Liver (tissue), 9 donors: ENCODE results near the gene TMEM161A. TPM values are rescaled to one million over a fixed set of nuclear protein-coding genes. Genes with fewer than 3 reads are reported as not detected.

Source experiments
- DNase-seq: peaks from one replicate; pipeline ENCODE4 v3.0.0-alpha.2; 2017; ENCODE audit warnings: low spot score
- H3K27ac ChIP-seq, 2 donors: one replicate each; pipeline ENCODE4 v1.7.0; 2013; ENCODE audit warnings: inconsistent platforms in 2 of 2, low read length in 2 of 2, control low read depth in 1 of 2, low read depth in 1 of 2, mild to moderate bottlenecking in 1 of 2
- H3K27me3 ChIP-seq, 4 donors: one replicate each; pipeline versions ENCODE4 v1.6.1 to v1.7.0; 2013; ENCODE audit warnings: low read length in 3 of 4, inconsistent platforms in 1 of 4, mild to moderate bottlenecking in 1 of 4, moderate library complexity in 1 of 4; ENCODE audit not compliant: control insufficient read depth in 4 of 4, insufficient read depth in 4 of 4
- H3K36me3 ChIP-seq, 4 donors: one replicate each; pipeline versions ENCODE4 v1.6.1 to v1.7.0; 2013; ENCODE audit warnings: low read length in 3 of 4, mild to moderate bottlenecking in 3 of 4, low read depth in 1 of 4, moderate library complexity in 1 of 4; ENCODE audit not compliant: control insufficient read depth in 4 of 4, insufficient read depth in 3 of 4
- H3K4me1 ChIP-seq, 4 donors: one replicate each; pipeline versions ENCODE4 v1.6.1 to v1.7.0; 2013; ENCODE audit warnings: low read length in 3 of 4, mild to moderate bottlenecking in 3 of 4, moderate library complexity in 1 of 4; ENCODE audit not compliant: control insufficient read depth in 4 of 4, insufficient read depth in 4 of 4
- H3K4me3 ChIP-seq, 3 donors: one replicate each; pipeline versions ENCODE4 v1.6.1 to v1.7.0; 2013; ENCODE audit warnings: low read length in 3 of 3, control low read depth in 1 of 3, low read depth in 1 of 3, mild to moderate bottlenecking in 1 of 3
- H3K9ac ChIP-seq, 2 donors: one replicate each; pipeline ENCODE4 v1.7.0; 2013; ENCODE audit warnings: low read length in 2 of 2, mild to moderate bottlenecking in 2 of 2, moderate library complexity in 2 of 2, control low read depth in 1 of 2, low read depth in 1 of 2
- H3K9me3 ChIP-seq, 4 donors: one replicate each; pipeline versions ENCODE4 v1.6.1 to v1.7.0; 2013; ENCODE audit warnings: low read length in 3 of 4; ENCODE audit not compliant: control insufficient read depth in 4 of 4
- EGR1 ChIP-seq, 2 donors: IDR thresholded peaks; 2 replicates each; pipeline ENCODE4 v1.6.1; 2016 to 2018; ENCODE audit warnings: antibody characterized with exemption in 2 of 2, low read depth in 2 of 2
- FOXA2 ChIP-seq: IDR thresholded peaks from 2 replicates; pipeline ENCODE4 v1.6.1; 2016; ENCODE audit warnings: antibody characterized with exemption
- GABPA ChIP-seq, 2 donors: IDR thresholded peaks in 1 of 2; conservative IDR thresholded peaks in 1 of 2; 2 replicates each; pipeline ENCODE4 v1.6.1; 2016; ENCODE audit warnings: antibody characterized with exemption in 2 of 2, mild to moderate bottlenecking in 1 of 2, moderate library complexity in 1 of 2
- HNF4A ChIP-seq, 2 donors: conservative IDR thresholded peaks; 2 replicates each; pipeline ENCODE4 v1.6.1; 2016; ENCODE audit warnings: antibody characterized with exemption in 2 of 2, mild to moderate bottlenecking in 2 of 2
- JUND ChIP-seq, 2 donors: IDR thresholded peaks; 2 replicates each; pipeline ENCODE4 v1.6.1; 2016; ENCODE audit warnings: antibody characterized with exemption in 2 of 2
- NR2F2 ChIP-seq: IDR thresholded peaks from 2 replicates; pipeline ENCODE4 v1.6.1; 2016; ENCODE audit warnings: antibody characterized with exemption
- RAD21 ChIP-seq, 2 donors: IDR thresholded peaks; 2 replicates each; pipeline ENCODE4 v1.6.1; 2016; ENCODE audit warnings: antibody characterized with exemption in 2 of 2, mild to moderate bottlenecking in 2 of 2
- RXRA ChIP-seq, 2 donors: IDR thresholded peaks; 2 replicates each; pipeline ENCODE4 v1.6.1; 2017 to 2018; ENCODE audit warnings: antibody characterized with exemption in 2 of 2, mild to moderate bottlenecking in 1 of 2
- SP1 ChIP-seq: IDR thresholded peaks from 2 replicates; pipeline ENCODE4 v1.6.1; 2018; ENCODE audit warnings: antibody characterized with exemption, mild to moderate bottlenecking
- TAF1 ChIP-seq: conservative IDR thresholded peaks from 2 replicates; pipeline ENCODE4 v1.6.1; 2016; ENCODE audit warnings: antibody characterized with exemption, mild to moderate bottlenecking
- YY1 ChIP-seq: IDR thresholded peaks from 2 replicates; pipeline ENCODE4 v1.6.1; 2016; ENCODE audit warnings: antibody characterized with exemption, mild to moderate bottlenecking
- whole genome bisulfite sequencing: extraction: QIAGEN DNeasy Blood & Tissue Kit; methylation state at CpG from one replicate; pipeline ENCODE4 v1.1.7; 2013; 5-methylcytosine and 5-hydroxymethylcytosine counted together
- polyA plus RNA-seq, 2 donors: library from polyadenylated mRNA; stranded (reverse) in 1 of 2; unstranded in 1 of 2; fragments of 200-250 nt in 1 of 2; fragments of >200 nt in 1 of 2; fragmentation: Nextera tagmentation in 1 of 2; extraction: Ambion mirVana in 1 of 2; gene quantifications; one replicate each; pipeline versions ENCODE4 v1.2.1 to v1.2.3, GENCODE V29; 2013 to 2015
- total RNA-seq, 2 donors: library from RNA; depleted of rRNA; stranded (reverse); fragments of >200 nt; gene quantifications; one replicate each; pipeline ENCODE4 v1.2.3, GENCODE V29; 2014
- TF ChIP-seq, protein P1 (sequence below): IDR thresholded peaks from 2 replicates; pipeline ENCODE4 v1.6.1; 2016; ENCODE audit warnings: antibody characterized with exemption
- TF ChIP-seq, protein P2 (sequence below): IDR thresholded peaks from 2 replicates; pipeline ENCODE4 v1.6.1; 2016; ENCODE audit warnings: antibody characterized with exemption, mild to moderate bottlenecking
- TF ChIP-seq, protein P3 (sequence below): IDR thresholded peaks from 2 replicates; pipeline ENCODE4 v1.6.1; 2016; ENCODE audit warnings: antibody characterized with exemption
- TF ChIP-seq, protein P4 (sequence below): IDR thresholded peaks from 2 replicates; pipeline ENCODE4 v1.6.1; 2016; ENCODE audit warnings: antibody characterized with exemption
- TF ChIP-seq, protein P5 (sequence below): fragments of 150-350 bp; IDR thresholded peaks from 2 replicates; pipeline ENCODE4 v1.5.1; 2017; ENCODE audit warnings: improper control_type of control experiment, low read depth, low read length; ENCODE audit not compliant: missing input control
- donor health status: healthy.
- donor health status: healthy.
- donor health status: healthy.
- donor health status: healthy.
- donor health status: healthy.

Gene TMEM161A
- total and polyA plus RNA-seq, 4 donors, result 13.1 to 27.1 (median 24.0) TPM

DNA sequence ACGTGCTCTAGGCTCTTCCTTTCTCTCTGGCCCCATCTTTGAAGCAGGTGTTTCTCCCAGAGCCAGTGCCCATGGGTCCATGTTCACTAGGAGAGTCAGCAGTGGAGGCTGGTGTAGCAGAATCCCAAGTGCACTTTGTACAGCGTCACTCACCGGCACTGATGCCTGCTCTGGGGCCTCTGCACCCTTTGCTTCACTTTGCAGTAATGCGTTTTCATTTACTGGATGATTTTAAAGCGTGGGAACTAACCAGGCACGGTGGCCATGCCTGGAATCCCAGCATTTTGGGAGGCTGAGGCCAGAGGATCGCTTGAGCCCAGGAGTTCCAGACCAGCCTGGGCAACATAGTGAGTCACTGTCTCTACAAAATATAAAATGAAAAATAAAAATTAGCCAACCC is 43.8 kb downstream of the TMEM161A start:
- no peak overlapping the region for H3K4me3 ChIP-seq
- H3K27me3 ChIP-seq, result no peaks in the 10 kb centered on the region
- 69% methylated on average over 7 of the region's 7 CpGs for WGBS
- TF ChIP-seq SP1 (peak; percentile 31), FOXA2 (no peak), TAF1 (no peak), YY1 (peak; percentile 10), EGR1 (IDR thresholded peaks at IDR 0.05; ENCODE audit: low read depth in 2 of 2) (no peak), HNF4A (conservative IDR thresholded peaks at IDR 0.05) (peak in 1 of 2 donors; percentile 43), RXRA (IDR thresholded peaks at IDR 0.05) (no peak)
- TF ChIP-seq, protein P1, sequence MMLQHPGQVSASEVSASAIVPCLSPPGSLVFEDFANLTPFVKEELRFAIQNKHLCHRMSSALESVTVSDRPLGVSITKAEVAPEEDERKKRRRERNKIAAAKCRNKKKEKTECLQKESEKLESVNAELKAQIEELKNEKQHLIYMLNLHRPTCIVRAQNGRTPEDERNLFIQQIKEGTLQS, result no peak
- peaks cover 8 to 44% (median 31%) of the 10 kb centered on the region in 4 donors for H3K4me1 ChIP-seq
- no peak overlapping the region for H3K9ac ChIP-seq
- H3K9me3 ChIP-seq, result no peaks in the 10 kb centered on the region
- H3K36me3 ChIP-seq, result peaks cover 0 to 4% (median 0%) of the 10 kb centered on the region in 4 donors
- DNase-seq, result no peak
- peak overlapping the region in 1 of 2 donors; percentile 44 for H3K27ac ChIP-seq

DNA sequence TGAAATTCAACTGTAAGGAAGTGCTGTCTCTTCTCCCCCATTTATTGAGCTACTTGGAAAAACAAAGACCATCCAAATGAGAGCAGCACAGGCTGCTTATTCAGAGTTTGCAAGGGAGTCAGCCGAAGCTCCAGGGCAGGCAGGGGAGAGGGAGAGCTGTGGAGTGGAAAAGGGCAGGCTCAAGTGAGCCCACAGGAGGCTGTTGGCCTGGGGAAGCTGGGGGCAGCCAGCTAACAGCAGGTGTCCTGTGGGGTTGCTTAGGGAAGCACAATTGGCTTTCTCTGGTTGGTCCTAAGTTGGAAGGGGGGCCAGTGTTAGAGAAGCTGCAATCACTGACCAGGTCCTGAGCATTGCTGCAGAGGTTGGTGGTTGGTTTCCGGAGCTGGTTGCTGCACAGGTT is 50.6 kb downstream of the TMEM161A start:
- peaks cover 0 to 6% (median under 1%) of the 10 kb centered on the region in 4 donors for H3K36me3 ChIP-seq
- H3K4me3 ChIP-seq, result no peak overlapping the region
- H3K27me3 ChIP-seq, result no peaks in the 10 kb centered on the region
- no peak overlapping the region for H3K9ac ChIP-seq
- no peak for DNase-seq
- no peak overlapping the region for H3K27ac ChIP-seq
- TF ChIP-seq RXRA (IDR thresholded peaks at IDR 0.05), result no peak
- no peak for TF ChIP-seq HNF4A (conservative IDR thresholded peaks at IDR 0.05)
- TF ChIP-seq SP1, result no peak
- no peak for TF ChIP-seq FOXA2
- no peak for TF ChIP-seq EGR1 (IDR thresholded peaks at IDR 0.05; ENCODE audit: low read depth in 2 of 2)
- TF ChIP-seq, protein P2, sequence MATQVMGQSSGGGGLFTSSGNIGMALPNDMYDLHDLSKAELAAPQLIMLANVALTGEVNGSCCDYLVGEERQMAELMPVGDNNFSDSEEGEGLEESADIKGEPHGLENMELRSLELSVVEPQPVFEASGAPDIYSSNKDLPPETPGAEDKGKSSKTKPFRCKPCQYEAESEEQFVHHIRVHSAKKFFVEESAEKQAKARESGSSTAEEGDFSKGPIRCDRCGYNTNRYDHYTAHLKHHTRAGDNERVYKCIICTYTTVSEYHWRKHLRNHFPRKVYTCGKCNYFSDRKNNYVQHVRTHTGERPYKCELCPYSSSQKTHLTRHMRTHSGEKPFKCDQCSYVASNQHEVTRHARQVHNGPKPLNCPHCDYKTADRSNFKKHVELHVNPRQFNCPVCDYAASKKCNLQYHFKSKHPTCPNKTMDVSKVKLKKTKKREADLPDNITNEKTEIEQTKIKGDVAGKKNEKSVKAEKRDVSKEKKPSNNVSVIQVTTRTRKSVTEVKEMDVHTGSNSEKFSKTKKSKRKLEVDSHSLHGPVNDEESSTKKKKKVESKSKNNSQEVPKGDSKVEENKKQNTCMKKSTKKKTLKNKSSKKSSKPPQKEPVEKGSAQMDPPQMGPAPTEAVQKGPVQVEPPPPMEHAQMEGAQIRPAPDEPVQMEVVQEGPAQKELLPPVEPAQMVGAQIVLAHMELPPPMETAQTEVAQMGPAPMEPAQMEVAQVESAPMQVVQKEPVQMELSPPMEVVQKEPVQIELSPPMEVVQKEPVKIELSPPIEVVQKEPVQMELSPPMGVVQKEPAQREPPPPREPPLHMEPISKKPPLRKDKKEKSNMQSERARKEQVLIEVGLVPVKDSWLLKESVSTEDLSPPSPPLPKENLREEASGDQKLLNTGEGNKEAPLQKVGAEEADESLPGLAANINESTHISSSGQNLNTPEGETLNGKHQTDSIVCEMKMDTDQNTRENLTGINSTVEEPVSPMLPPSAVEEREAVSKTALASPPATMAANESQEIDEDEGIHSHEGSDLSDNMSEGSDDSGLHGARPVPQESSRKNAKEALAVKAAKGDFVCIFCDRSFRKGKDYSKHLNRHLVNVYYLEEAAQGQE, result no peak
- TF ChIP-seq, protein P3, sequence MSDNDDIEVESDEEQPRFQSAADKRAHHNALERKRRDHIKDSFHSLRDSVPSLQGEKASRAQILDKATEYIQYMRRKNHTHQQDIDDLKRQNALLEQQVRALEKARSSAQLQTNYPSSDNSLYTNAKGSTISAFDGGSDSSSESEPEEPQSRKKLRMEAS, result no peak
- TF ChIP-seq, protein P4, sequence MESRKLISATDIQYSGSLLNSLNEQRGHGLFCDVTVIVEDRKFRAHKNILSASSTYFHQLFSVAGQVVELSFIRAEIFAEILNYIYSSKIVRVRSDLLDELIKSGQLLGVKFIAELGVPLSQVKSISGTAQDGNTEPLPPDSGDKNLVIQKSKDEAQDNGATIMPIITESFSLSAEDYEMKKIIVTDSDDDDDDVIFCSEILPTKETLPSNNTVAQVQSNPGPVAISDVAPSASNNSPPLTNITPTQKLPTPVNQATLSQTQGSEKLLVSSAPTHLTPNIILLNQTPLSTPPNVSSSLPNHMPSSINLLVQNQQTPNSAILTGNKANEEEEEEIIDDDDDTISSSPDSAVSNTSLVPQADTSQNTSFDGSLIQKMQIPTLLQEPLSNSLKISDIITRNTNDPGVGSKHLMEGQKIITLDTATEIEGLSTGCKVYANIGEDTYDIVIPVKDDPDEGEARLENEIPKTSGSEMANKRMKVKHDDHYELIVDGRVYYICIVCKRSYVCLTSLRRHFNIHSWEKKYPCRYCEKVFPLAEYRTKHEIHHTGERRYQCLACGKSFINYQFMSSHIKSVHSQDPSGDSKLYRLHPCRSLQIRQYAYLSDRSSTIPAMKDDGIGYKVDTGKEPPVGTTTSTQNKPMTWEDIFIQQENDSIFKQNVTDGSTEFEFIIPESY, result no peak
- TF ChIP-seq YY1, result no peak
- TF ChIP-seq RAD21 (IDR thresholded peaks at IDR 0.05), result no peak
- TF ChIP-seq GABPA (IDR thresholded peaks at IDR 0.05 in 1 of 2, conservative IDR thresholded peaks at IDR 0.05 in 1 of 2), result no peak
- no peak for TF ChIP-seq JUND (IDR thresholded peaks at IDR 0.05)
- TF ChIP-seq, protein P1, result no peak
- TF ChIP-seq, protein P5, sequence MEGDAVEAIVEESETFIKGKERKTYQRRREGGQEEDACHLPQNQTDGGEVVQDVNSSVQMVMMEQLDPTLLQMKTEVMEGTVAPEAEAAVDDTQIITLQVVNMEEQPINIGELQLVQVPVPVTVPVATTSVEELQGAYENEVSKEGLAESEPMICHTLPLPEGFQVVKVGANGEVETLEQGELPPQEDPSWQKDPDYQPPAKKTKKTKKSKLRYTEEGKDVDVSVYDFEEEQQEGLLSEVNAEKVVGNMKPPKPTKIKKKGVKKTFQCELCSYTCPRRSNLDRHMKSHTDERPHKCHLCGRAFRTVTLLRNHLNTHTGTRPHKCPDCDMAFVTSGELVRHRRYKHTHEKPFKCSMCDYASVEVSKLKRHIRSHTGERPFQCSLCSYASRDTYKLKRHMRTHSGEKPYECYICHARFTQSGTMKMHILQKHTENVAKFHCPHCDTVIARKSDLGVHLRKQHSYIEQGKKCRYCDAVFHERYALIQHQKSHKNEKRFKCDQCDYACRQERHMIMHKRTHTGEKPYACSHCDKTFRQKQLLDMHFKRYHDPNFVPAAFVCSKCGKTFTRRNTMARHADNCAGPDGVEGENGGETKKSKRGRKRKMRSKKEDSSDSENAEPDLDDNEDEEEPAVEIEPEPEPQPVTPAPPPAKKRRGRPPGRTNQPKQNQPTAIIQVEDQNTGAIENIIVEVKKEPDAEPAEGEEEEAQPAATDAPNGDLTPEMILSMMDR, result no peak
- no peak for TF ChIP-seq TAF1
- no peak for TF ChIP-seq NR2F2
- H3K4me1 ChIP-seq, result peaks cover 0 to 4% (median 0%) of the 10 kb centered on the region in 4 donors
- H3K9me3 ChIP-seq, result no peaks in the 10 kb centered on the region
- 97% methylated on average over 2 of the region's 2 CpGs for WGBS
